GM19193 (cell line): Measurements from ENCODE around the gene SVEP1.

Source experiments
- POLR2A ChIP-seq: IDR thresholded peaks from 4 replicates; pipeline ENCODE4 v1.6.1; 2011; ENCODE audit not compliant: insufficient read depth, insufficient read length; ENCODE audit errors: extremely low read depth

The SVEP1 gene

GRCh38 chr9:110440796-110441195 lies 138.7 kb downstream of the SVEP1 start:
- TF ChIP-seq POLR2A, result no peak

DNA sequence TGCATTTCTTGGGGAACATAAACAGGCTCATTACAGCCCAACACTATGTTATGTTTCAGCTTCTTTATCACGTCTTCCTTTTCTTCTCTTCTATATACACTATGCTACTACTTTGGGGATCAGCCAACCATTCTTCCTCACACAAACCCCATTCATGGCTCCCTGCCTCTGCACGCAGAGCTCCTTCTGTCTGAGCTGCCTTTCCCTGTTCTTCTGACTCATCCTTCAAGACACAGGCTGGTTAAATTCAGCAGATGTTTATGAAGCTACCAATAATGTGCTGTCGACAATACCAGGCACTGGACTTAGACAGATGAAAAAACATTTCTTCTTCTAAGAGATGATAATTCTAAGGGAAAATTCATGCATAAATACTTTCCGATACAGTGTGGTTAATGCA lies 139.4 kb downstream of the SVEP1 start:
- TF ChIP-seq POLR2A, result no peak

GRCh38 chr9:110432253-110432652 lies 147.3 kb downstream of the SVEP1 start:
- no peak for TF ChIP-seq POLR2A

GRCh38 chr9:110429453-110429852 lies 150.1 kb downstream of the SVEP1 start:
- TF ChIP-seq POLR2A, result no peak

GRCh38 chr9:110427497-110428104 lies 151.9 kb downstream of the SVEP1 start:
- no peak for TF ChIP-seq POLR2A

GRCh38 chr9:110426052-110426709 lies 153.4 kb downstream of the SVEP1 start:
- TF ChIP-seq POLR2A, result no peak

- TF ChIP-seq POLR2A, result no peak
Measured at GRCh38 chr9:110414471-110414870, 165.1 kb downstream of the SVEP1 start.

- TF ChIP-seq POLR2A, result no peak
Measured at GRCh38 chr9:110410961-110411360, 168.6 kb downstream of the SVEP1 start.

- no peak for TF ChIP-seq POLR2A
Measured at GRCh38 chr9:110408598-110408997, 170.9 kb downstream of the SVEP1 start.

- TF ChIP-seq POLR2A, result no peak
Measured at GRCh38 chr9:110405858-110406443, 173.6 kb downstream of the SVEP1 start.

GRCh38 chr9:110404473-110404872 lies 175.1 kb downstream of the SVEP1 start:
- no peak for TF ChIP-seq POLR2A

DNA sequence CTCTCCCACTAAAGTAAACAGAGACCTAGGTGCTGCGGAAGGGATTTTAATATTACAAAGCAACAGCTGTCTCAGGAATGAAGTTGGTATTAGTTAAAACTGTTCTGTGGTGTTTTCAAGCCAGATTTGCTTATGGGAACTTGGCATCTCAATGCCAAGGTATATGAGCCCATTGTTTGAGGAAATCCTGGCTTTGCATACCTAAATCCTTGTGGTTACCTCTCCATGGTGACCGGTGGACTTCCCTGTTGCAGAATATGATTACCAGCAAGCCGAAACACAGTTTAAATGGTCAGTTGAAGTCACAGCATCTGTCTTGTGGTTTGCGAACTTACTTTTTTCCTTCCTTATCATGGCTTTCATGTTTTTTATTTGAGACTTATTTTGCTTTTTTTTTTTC lies 179.6 kb downstream of the SVEP1 start:
- TF ChIP-seq POLR2A, result no peak

DNA sequence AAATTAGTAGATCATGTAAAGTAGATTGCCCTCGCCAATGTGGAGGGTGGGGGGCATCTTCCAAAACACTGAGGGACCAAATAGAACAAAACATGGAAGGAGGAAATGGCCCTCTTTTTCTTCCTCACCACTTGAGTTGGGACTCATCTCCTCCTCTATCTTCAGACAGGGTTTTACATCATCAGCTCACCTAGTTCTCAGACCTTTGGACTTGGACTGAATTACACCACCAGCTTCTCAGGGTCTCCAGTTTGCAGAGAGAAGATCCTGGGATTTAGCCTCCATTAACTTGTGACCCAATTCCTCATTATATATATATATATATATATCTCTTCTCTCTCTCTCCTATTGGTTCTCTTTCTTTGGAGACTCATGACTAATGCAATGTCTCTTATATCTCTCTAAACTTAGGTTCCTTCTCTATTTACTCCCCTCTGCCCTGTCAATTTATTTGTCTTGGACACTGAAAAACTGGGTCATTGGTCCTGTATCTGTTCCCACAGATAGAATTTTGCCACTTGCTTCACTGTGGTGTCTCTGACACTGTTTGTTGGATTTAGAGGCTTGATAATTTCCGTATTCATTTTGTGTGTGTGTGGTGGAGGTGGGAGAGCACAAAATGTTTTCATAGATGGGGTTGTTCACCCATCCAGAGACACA lies 187.6 kb downstream of the SVEP1 start:
- TF ChIP-seq POLR2A, result no peak

- TF ChIP-seq POLR2A, result no peak
Measured at GRCh38 chr9:110389148-110389750, 190.3 kb downstream of the SVEP1 start.

DNA sequence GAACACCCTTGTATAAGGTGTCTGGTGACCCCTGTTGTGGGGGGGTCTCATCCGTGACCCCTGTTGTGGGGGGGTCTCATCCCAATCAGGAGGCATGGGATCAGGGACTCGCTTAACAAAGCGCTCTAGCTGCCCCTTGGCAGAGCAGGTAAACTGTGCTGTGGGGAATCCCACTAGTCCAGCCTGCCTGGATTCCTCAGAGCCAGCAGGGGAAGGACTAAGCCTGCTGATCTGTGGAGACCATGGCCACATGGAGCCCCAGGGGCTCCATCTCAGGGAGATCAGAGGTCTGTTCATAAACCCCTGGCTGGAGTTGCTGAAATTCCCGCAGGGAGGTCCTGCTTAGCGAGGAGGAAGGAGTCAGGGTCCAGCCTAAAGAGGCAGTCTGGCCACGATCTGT lies 196.1 kb downstream of the SVEP1 start:
- TF ChIP-seq POLR2A, result no peak
